ENCODE results near the gene CCDC24.

Gene CCDC24

DNA sequence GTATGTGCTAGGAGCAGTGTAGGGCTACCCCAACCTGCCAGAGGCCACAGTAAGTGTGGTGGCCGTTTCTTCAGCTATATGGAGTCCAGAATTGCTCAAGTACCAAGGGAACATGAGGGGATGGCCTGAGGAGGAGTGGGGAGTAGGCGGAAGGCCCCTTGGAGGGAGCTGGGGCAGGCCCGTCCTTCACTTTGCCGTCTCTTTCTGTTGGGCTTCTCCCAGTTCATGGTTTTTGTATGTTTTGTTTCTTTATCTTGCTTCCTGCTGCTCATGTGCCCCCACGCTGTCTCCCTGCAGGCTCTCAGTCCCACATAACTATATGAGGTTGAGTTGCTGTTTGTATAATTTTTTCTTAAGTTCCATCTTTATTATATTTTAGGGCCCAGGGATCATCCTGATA, 27.5 kb upstream of the CCDC24 start:
- DNase-seq: no peak

DNA sequence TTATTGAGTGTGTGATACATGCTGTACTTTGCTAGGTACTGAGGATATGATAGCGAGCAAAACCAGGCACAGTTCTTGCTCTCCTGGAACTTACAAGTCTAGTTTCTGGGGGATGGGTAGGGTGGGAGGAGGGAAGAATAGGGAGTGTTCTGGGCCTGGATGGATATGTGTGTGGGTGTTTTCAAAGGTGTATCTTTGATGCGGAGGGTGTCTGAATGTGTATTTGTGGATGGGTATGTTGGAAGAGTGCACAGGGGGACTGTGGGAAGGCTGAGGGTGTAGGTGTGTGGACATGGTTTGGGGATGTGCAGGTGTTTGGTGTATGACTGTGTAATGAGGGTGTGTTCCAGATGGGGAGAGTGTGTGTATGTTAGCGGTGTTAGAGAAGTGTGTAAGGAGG, 26.1 kb upstream of the CCDC24 start:
- no peak for DNase-seq

DNA sequence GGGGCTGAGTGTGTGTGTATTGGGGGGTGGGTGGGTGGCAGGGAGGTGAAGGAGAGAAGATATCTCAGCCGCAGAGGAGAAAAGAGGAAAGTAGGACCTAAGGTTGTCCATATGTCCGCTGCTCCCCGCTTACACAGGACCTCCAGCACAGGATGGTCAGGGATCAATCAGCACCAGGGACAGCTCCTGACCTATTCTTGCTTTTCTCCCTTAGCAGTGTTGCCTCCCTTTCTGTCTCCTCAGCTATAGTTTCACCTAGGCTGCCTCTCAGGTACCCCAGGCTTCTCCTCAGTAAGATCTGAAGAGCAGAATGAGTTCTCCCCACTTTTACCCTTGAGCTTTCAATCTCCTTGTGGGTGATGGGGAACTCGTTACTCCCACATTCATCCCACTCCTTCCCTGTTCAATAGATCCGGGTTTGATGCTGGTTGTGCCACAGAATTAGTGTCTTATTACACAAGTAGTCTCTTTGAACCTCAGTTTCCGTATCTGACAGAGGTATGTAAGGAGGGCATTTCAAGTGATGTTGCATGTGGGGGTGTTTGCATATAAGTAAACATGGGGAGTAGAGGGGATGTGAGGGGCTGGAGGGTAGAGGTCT, 23.0 kb upstream of the CCDC24 start:
- DNase-seq: peak in 1 of 5 experiments; percentile 23

DNA sequence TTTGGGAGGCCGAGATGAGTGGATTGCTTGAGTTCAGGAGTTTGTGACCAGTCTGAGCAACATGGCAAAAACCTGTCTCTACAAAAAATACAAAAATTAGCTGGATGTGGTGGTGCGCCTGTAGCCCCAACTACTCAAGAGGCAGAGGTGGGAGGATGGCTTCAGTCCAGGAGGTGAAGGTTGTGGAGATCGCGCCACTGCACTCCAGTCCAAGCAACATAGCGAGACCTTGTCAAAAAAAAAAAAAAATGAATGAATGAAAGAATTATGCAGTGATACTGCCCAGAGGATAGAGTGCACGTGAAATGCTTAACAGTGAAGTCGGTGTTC, 22.0 kb upstream of the CCDC24 start:
- no peak for DNase-seq

DNA sequence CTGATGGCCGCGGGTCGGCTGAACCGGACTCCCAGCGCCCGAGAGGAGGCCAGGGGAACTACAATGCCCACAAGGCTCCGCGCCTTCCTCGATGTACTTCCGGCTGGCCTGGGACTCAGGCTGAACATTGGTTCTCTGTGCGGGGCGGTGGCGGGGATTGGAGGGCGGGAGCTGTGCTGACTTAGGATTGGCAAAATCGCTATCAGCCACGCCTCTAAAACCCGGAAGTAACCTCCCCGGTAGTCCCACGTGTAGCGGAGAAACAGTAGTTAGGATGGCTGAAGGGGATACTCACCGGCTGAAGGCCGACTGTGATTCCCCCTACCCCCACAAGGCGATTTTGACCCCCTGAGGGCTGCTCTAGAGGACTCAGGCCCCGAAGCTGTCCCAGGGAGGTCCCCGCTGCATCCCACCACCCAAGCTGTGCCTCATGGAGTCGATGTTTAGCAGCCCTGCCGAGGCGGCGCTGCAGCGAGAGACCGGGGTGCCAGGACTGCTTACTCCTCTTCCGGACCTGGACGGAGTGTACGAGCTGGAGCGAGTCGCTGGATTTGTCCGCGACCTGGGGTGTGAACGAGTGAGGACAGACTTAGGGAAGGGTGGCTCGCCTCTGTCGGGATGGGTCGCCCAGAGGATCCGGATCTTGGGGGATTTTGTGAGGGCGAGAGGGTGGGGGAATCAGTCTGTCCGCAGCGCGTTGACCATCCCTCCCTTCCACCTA, 21.5 kb upstream of the CCDC24 start, which contains the start of gene DPH2:
Gene DPH2, plus strand, starts transcription at position 265 of the 721 bp plus-strand sequence. Its CDS starts 166 bp downstream, at position 431.
- DNase-seq: peak; percentile 83 to 98 (median 94)

DNA sequence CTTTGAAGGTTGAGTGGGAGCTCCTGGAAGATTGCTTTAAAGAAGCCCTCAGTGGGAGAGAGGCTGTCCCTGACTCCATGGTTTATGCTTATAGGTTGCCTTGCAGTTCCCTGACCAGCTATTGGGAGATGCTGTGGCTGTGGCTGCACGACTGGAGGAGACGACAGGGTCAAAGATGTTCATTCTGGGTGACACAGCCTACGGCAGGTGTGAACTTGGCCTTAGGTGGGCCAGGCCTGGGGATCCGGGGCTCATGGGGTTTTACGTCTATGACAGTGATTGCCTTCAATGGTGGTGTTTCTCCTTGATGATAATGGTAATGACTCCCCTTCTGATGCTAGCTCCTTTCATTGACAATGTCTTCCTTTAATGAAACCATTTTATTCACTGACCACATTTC, 20.9 kb upstream of the CCDC24 start:
- DNase-seq: no peak

DNA sequence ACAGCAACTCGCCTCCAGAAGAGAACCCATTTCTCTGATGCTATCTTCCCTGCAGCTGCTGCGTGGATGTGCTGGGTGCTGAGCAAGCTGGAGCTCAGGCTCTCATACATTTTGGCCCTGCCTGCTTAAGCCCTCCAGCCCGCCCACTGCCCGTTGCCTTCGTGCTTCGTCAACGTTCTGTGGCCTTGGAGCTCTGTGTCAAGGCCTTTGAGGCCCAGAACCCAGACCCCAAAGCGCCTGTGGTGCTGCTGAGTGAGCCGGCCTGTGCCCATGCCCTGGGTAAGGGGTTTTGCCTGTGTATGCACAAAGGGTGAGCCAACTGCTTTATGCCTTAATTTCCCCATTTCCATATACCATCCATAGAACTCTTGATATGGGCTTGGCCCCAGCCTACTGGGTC, 20.5 kb upstream of the CCDC24 start:
- DNase-seq: no peak

DNA sequence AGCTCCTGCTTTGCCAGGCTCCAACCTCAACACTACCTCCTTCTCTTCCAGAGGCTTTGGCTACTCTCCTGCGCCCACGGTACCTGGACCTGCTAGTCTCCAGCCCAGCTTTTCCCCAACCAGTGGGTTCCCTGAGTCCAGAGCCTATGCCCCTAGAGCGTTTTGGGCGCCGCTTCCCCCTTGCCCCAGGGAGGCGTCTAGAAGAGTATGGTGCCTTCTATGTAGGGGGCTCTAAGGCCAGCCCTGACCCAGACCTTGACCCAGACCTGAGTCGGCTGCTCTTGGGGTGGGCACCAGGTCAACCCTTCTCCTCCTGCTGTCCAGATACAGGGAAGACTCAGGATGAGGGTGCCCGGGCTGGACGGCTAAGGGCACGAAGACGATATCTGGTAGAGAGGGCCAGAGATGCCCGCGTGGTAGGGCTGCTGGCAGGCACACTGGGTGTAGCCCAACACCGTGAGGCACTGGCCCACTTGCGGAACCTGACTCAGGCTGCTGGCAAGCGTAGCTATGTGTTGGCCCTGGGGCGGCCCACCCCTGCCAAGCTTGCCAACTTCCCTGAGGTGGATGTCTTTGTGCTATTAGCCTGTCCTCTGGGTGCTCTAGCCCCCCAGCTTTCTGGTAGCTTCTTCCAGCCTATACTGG, 19.9 kb upstream of the CCDC24 start:
- no peak for DNase-seq

DNA sequence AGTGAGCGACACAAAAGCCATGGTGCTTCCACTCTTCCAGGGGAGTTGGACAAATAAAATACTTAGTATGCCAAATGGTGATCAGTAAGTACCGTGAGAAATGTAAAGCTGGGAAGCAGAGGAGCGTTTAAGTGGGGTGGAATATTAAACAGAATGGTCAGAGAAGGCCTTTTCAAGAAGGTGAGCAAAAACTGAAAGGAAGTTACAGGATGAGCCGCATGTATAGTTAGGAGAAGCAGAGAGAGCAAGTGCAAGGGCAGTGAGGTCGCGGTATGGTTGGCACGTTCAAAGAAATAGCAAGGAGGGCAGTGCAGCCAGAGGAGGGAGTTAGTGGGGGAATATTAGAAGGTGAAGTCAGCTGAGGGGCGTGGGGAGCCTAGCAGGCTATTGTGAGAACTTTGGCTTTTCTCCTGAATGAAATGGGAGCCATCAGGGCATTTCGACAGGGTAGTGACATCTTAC, 17.4 kb upstream of the CCDC24 start:
- no peak for DNase-seq

DNA sequence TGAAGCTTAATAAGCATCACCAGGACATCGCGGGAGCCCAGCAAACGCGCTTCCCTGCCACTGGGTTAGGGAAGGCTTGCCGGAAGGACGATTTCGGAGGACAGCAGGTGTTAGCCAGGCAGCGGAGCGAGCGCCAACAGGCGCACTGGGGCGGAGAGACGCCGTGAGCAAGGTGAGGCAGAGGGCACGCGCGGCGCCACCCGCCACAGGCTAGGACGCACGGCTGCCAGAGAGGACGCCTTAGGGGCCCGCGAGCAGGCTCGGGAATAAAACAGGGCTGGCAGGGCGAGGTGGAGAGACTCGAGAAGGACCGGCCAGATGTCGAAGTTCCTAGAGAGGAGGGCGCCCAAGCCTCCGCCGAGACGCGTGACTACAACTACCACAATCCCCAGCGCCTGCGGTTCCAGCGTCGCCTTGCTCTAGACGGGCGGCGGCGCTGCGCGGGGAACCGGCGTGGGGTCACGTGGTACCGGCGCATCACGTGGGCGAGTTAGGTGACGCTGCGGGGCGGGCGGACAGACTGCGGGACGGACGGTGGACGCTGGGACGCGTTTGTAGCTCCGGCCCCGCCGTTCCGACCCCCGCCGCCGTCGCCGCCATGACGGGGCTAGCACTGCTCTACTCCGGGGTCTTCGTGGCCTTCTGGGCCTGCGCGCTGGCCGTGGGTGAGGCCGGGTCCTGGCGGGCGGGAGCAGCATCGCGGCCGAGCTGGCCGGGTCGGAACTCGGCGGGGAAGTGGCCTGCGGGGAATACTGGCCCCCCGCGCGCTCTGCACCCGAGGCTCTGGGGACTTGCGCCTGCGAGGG, 16.8 kb upstream of the CCDC24 start, which contains the start of gene ATP6V0B:
Gene ATP6V0B, plus strand, starts transcription at position 518 of the 806 bp plus-strand sequence. Its CDS starts 81 bp downstream, at position 599.
- DNase-seq: peak; percentile 84 to 95 (median 91)

DNA sequence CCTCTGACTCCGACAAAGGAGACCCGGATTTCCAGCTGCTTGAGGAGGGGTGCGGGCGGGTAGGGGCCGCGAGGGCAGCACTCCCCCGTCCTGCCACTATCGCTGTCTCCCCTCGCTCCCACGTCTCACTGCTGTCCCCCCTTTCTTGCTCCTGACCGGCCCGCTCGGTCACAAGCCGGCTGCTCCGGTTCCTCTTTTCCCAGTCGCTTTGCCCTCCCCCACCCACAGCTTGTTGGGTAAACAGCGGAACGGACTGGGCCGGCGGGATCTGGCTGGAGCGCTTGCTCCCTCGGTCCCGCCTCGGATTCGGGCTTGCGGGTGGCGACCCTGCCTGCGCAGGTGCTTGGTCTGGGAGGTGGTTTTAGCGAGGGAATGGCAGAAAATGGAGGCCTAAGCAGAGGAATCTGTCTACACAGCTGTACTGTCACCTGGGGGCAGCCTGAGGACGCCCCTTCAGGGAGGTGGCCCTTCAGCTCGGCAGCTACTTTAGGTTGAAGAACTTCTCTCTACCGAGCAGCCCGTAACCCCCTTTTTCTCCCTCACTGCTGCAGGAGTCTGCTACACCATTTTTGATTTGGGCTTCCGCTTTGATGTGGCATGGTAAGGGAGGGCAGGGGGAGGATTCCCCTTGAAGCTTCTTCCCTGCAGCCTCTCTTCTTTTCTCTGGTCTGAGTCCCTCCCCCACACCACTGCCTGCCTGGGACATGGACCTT, 16.0 kb upstream of the CCDC24 start:
- DNase-seq: peak in 2 of 5 experiments; percentile 36 to 50

DNA sequence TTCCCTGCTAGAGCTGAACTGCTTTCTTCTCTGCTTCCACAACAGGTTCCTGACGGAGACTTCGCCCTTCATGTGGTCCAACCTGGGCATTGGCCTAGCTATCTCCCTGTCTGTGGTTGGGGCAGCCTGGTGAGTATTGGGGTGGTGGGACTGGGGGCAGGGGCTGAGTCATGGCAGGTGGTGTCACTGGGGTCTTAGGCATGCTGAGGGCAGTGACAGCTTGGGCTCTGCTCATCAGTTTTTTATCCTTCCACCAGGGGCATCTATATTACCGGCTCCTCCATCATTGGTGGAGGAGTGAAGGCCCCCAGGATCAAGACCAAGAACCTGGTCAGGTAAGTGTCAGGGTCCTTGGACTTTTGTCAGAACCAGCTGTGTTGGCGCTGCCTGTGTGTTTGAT, 15.4 kb upstream of the CCDC24 start:
- no peak for DNase-seq

DNA sequence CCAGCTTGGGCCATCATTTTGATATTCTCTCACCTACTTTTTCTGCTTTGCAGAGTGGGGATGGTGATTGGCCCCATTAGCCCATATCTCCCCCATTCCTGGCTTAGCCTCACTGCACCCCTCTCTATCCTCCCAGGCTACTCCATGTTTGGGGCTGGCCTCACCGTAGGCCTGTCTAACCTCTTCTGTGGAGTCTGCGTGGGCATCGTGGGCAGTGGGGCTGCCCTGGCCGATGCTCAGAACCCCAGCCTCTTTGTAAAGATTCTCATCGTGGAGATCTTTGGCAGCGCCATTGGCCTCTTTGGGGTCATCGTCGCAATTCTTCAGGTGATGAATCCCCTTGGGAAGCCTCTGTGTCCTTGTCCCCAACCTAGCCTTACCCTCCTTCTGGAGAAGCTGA, 14.5 kb upstream of the CCDC24 start:
- DNase-seq: no peak

DNA sequence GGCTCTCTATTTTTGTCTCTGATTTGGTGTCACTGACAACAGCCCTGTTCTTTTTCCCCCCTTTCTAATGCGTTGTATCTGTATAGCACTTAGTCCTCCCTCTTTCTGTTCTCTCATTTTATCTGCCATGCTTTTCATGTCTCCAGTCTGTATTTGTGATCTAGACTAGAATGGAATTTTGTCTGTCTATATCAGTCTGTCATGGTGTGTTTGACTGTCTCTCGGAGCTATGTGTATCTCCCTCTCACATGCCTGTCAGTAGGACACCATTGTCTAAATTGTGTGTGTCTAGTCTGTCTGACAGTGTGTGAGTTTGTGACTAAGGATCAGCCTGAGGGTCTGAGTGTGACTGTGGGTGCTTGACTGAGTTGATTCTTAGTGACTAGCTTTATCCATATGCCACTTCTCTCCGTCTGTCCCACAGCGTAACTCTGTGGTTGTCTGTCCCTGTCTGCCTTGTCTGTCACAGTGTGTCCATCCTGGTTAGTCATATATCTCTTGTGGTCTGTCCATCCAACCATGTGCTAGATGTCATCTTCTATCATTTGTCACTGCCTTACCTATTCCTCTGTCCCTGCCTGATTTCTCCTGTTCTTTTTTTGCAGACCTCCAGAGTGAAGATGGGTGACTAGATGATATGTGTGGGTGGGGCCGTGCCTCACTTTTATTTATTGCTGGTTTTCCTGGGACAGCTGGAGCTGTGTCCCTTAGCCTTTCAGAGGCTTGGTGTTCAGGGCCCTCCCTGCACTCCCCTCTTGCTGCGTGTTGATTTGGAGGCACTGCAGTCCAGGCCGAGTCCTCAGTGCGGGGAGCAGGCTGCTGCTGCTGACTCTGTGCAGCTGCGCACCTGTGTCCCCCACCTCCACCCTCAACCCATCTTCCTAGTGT, 13.8 kb upstream of the CCDC24 start:
- DNase-seq: no peak

DNA sequence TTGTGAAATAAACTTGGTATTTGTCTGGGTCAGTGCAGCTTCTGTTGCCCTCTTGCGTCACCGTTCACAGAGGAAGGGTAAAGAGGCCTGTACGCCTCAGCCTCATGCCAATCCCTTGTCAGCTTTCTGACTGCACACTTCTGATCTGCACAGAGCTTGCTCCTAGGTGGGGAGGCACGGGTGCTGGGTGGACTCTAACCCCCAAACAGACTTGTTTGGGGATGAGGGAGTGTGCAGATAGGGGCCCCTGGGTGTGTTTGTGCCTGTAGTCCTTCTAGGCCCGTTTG, 13.2 kb upstream of the CCDC24 start:
- DNase-seq: no peak

DNA sequence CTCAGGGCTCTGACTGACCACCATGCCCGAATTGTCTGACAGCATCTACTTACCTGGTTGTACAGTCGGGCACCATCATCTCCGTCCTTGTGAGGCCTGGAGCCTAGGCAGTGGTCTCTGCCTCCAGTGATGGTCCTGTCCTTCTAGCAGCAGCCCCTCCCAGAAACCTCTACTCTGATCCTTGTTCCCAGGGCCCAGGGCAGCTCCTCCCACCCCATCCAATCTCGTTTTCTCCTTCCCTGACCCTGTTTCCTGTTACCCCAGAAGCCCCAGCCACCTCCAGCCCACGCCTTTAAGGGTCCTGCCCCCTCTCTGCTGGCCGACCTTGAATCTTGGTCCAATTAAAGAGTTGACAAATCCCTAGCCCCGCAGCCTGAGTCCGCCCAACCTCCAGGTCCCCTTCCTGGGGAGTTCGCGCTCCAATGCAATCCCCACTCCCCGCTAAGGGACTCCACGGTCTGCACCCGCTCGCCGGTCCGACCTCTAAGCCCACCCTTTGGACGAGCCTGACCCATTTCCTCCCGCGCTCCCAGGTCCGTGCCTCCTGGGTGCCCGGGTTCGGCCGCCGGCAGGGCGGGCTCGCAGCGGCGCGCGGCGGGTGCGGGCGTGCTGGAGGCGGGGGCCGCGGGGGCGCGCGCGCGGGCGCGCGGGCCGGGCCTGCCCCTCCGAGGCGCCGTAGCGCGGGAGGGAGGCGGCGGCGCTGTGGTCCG, 12.7 kb upstream of the CCDC24 start, which contains the start of gene B4GALT2:
Gene B4GALT2, plus strand, starts transcription at position 660 of the 710 bp plus-strand sequence. CDS start 1,951 bp downstream, outside the sequence.
- DNase-seq: peak in 3 of 5 experiments; percentile 12 to 69 (median 25)

DNA sequence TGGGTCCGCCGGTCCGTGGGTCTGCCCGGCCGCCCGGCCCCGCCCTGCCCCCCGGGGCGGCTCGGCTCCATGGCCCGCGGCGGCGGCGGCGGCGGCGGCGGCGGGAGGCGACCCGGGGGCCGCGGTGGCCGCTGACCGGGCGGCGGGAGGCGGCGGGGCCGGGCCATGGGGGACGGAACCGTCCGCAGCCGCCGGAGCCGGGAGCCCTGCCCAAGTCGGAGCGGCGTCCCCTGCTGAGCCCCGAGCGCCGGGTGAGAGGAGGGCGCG, 12.2 kb upstream of the CCDC24 start:
- no peak for DNase-seq

DNA sequence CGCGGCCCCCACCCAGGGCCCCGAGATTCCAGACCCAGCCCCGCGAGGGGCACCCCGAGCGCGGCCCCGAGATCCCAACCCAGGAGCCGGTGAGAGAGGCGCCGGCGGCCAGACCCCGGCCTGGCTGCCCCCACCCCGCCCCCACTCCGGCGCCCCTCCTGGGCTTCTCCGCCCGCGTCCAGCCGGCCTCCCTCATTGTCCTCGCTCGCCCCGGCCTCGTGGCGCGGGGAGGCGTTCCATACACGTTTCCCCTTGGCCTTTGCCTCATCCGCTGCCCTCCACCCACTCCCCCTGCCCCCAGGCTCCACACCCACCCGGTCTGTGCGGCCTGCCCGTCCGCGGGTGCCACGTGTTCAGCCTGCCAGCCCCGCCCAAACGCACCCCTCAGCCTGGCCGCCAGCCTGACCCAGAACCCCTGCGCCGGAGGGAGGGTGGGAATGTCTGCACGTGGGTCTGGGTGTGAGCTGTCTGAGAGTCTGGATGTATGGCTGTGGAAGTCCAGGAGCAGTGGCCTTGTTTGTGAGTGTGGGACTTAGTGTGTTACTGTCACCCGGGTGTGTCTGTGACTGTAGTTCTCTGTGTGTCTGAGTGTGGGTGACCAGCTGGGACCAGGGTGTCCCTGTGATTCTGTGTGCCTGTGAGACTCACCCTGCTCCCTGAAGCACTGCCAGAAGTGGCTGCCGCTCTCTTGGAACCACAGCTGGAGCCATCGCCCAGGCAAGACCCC, 11.7 kb upstream of the CCDC24 start:
- peak in 2 of 5 experiments; percentile 19 to 24 for DNase-seq

DNA sequence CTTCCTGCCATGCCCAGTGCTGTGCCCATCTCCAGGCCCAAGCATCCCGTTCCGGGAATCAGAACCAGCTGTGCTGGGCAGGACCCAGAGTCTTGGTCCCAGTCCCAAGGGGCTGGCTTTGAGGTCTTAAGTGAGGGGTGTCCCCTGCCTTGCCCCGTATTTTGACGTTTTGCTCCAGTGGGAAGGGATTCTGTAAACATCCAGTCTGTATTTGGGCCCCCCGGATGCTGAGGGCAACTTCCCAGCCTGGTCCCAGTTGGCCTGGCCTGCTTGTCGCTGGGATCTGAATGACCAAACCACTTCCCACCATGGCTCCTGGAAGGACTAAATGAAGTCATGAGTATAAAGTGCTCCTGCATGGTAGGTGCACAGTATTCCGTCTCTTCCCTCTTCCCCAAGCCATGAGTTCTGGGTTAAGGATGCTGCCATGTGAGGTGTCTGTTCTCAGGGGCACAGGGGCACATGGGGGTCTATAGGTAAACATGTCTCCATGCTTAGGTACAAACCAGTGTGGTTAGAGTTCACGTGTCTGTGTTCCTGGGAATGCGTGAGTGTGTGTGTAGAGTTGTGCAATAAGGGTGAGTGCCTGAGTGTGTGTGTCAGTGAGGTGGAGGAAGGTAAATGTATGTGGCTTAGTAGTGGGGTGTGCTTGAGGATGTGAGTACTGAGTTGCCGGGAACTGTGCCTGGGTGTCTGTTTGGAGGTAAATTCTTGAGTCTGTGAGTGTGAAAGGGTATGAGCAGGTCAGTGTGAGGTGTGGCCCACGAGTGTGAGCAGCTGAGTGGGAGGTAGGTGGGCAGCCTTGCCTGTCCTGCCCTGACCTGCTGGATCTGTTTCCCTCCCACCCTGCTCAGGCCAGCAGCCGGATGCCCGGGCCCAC, 10.9 kb upstream of the CCDC24 start:
- no peak for DNase-seq

Data from T-helper 2 cell (primary cell).